GM18907 (cell line): ENCODE data around the gene SS18L1.

Experiments used
- ATAC-seq: cut with Tn5 transposase; IDR thresholded peaks from one replicate; pipeline ENCODE4 v1.9.1; 2021; ENCODE audit warnings: mild to moderate bottlenecking, moderate library complexity; ENCODE audit not compliant: unreplicated experiment

The SS18L1 gene

GRCh38 chr20:62208795-62209755 is 65.5 kb downstream of the SS18L1 start:
- ATAC-seq: no peak

GRCh38 chr20:62209850-62210495 is 66.4 kb downstream of the SS18L1 start:
- ATAC-seq: no peak

GRCh38 chr20:62210496-62210855 is 66.9 kb downstream of the SS18L1 start:
- ATAC-seq: no peak

- ATAC-seq: no peak
Observed at GRCh38 chr20:62211216-62211615, 67.6 kb downstream of the SS18L1 start.

- ATAC-seq: no peak
Observed at GRCh38 chr20:62211769-62212288, 68.3 kb downstream of the SS18L1 start.

GRCh38 chr20:62212299-62212698 is 68.7 kb downstream of the SS18L1 start:
- ATAC-seq: no peak

- ATAC-seq: no peak
Observed at GRCh38 chr20:62214067-62214466, 70.5 kb downstream of the SS18L1 start.

GRCh38 chr20:62215020-62215990 is 71.7 kb downstream of the SS18L1 start:
- no peak for ATAC-seq

GRCh38 chr20:62215991-62216635 is 72.5 kb downstream of the SS18L1 start:
- no peak for ATAC-seq

- no peak for ATAC-seq
Observed at GRCh38 chr20:62216636-62217566, 73.3 kb downstream of the SS18L1 start.

GRCh38 chr20:62217913-62218773 is 74.6 kb downstream of the SS18L1 start:
- ATAC-seq: no peak

- no peak for ATAC-seq
Observed at GRCh38 chr20:62219101-62219991, 75.8 kb downstream of the SS18L1 start.

GRCh38 chr20:62219992-62220665 is 76.6 kb downstream of the SS18L1 start, which contains the start of gene HRH3:
TSS of gene HRH3 (minus strand) at chr20:62220278. CDS start at chr20:62219970, 308 bp downstream.
- no peak for ATAC-seq

- ATAC-seq: no peak
Observed at GRCh38 chr20:62220666-62221568, 77.3 kb downstream of the SS18L1 start.

GRCh38 chr20:62222266-62222850 is 78.8 kb downstream of the SS18L1 start:
- no peak for ATAC-seq
